ENCODE data around the gene TGIF1.
A peak's percentile ranks its signal among the peaks of the same experiment; 100 is the strongest.
"Not testable (repeated sequence)": the region's sequence is repeated elsewhere in the genome, so short reads cannot be mapped to it uniquely, and the experiment has no call there.

Gene TGIF1

GRCh38 chr18:3450012-3450798 lies at the start of gene TGIF1:
Gene TGIF1 (plus strand): TSS chr18:3450172. CDS start chr18:3450490, 318 bp downstream.
- DNase-seq (ENCODE audit: low read depth in 1 of 2, low spot score in 1 of 2), result peak; percentile 60 to 66

- no peak for DNase-seq (ENCODE audit: low read depth in 1 of 2, low spot score in 1 of 2)
Measured at GRCh38 chr18:3400567-3401296, 49.2 kb upstream of the TGIF1 start.

GRCh38 chr18:3401669-3402620 lies 48.0 kb upstream of the TGIF1 start:
- DNase-seq (ENCODE audit: low read depth in 1 of 2, low spot score in 1 of 2), result no peak

- DNase-seq (ENCODE audit: low read depth in 1 of 2, low spot score in 1 of 2), result no peak
Measured at GRCh38 chr18:3402982-3403451, 47.0 kb upstream of the TGIF1 start.

GRCh38 chr18:3405713-3406112 lies 44.3 kb upstream of the TGIF1 start:
- no peak for DNase-seq (ENCODE audit: low read depth in 1 of 2, low spot score in 1 of 2)

GRCh38 chr18:3408107-3408506 lies 41.9 kb upstream of the TGIF1 start:
- DNase-seq (ENCODE audit: low read depth in 1 of 2, low spot score in 1 of 2), result no peak

- DNase-seq (ENCODE audit: low read depth in 1 of 2, low spot score in 1 of 2), result no peak
Measured at GRCh38 chr18:3409811-3410210, 40.2 kb upstream of the TGIF1 start.

GRCh38 chr18:3410273-3410672 lies 39.7 kb upstream of the TGIF1 start:
- no peak for DNase-seq (ENCODE audit: low read depth in 1 of 2, low spot score in 1 of 2)

- not testable (repeated sequence) for DNase-seq (ENCODE audit: low read depth in 1 of 2, low spot score in 1 of 2)
Measured at GRCh38 chr18:3410876-3411275, 39.1 kb upstream of the TGIF1 start.

- no peak for DNase-seq (ENCODE audit: low read depth in 1 of 2, low spot score in 1 of 2)
Measured at GRCh38 chr18:3411327-3411726, 38.6 kb upstream of the TGIF1 start.

- DNase-seq (ENCODE audit: low read depth in 1 of 2, low spot score in 1 of 2), result peak; percentile 6 to 11
Measured at GRCh38 chr18:3411854-3412268, 38.1 kb upstream of the TGIF1 start.

- not testable (repeated sequence) for DNase-seq (ENCODE audit: low read depth in 1 of 2, low spot score in 1 of 2)
Measured at GRCh38 chr18:3412528-3412927, 37.4 kb upstream of the TGIF1 start.

GRCh38 chr18:3415110-3415509 lies 34.9 kb upstream of the TGIF1 start:
- no peak for DNase-seq (ENCODE audit: low read depth in 1 of 2, low spot score in 1 of 2)

GRCh38 chr18:3418083-3418482 lies 31.9 kb upstream of the TGIF1 start:
- DNase-seq (ENCODE audit: low read depth in 1 of 2, low spot score in 1 of 2), result no peak

- DNase-seq (ENCODE audit: low read depth in 1 of 2, low spot score in 1 of 2), result no peak
Measured at GRCh38 chr18:3420919-3421279, 29.1 kb upstream of the TGIF1 start.

- no peak for DNase-seq (ENCODE audit: low read depth in 1 of 2, low spot score in 1 of 2)
Measured at GRCh38 chr18:3422905-3423304, 27.1 kb upstream of the TGIF1 start.

- DNase-seq (ENCODE audit: low read depth in 1 of 2, low spot score in 1 of 2), result no peak
Measured at GRCh38 chr18:3424280-3424890, 25.6 kb upstream of the TGIF1 start.

- DNase-seq (ENCODE audit: low read depth in 1 of 2, low spot score in 1 of 2), result no peak
Measured at GRCh38 chr18:3425030-3425429, 24.9 kb upstream of the TGIF1 start.

- no peak for DNase-seq (ENCODE audit: low read depth in 1 of 2, low spot score in 1 of 2)
Measured at GRCh38 chr18:3425446-3425845, 24.5 kb upstream of the TGIF1 start.

GRCh38 chr18:3426074-3426473 lies 23.9 kb upstream of the TGIF1 start:
- DNase-seq (ENCODE audit: low read depth in 1 of 2, low spot score in 1 of 2), result no peak

GRCh38 chr18:3427944-3428343 lies 22.0 kb upstream of the TGIF1 start:
- no peak for DNase-seq (ENCODE audit: low read depth in 1 of 2, low spot score in 1 of 2)

Data from activated T-helper 1 cell treated with anti-CD3 and anti-CD28 coated beads, Interleukin-2, amount 50 U/mL, for 16 hours (primary cell).